BE2C (cell line): ENCODE data around the gene FAHD1.
A peak's percentile ranks its signal among the peaks of the same experiment; 100 is the strongest.

Source experiments
- DNase-seq: peaks from one replicate; pipeline ENCODE4 v3.0.0-alpha.2; 2020
- H3K27me3 ChIP-seq: fragments of 250-450 bp; sonication (Bioruptor Pico); 2 replicates; pipeline ENCODE4 v1.5.1; 2020; ENCODE audit warnings: mild to moderate bottlenecking
- H3K36me3 ChIP-seq: fragments of 250-450 bp; sonication (Bioruptor Pico); 2 replicates; pipeline ENCODE4 v1.5.1; 2020; ENCODE audit warnings: mild to moderate bottlenecking
- H3K4me1 ChIP-seq: fragments of 250-450 bp; sonication (Bioruptor Pico); 2 replicates; pipeline ENCODE4 v1.5.1; 2020
- H3K4me3 ChIP-seq: 2 replicates; pipeline ENCODE4 v1.5.1; 2011; ENCODE audit warnings: low read depth, low read length
- H3K9me3 ChIP-seq: fragments of 250-450 bp; sonication (Bioruptor Pico); 2 replicates; pipeline ENCODE4 v1.5.1; 2020
- TF ChIP-seq, protein P1 (sequence below): IDR thresholded peaks from 2 replicates; pipeline ENCODE4 v1.5.1; 2012; ENCODE audit warnings: mild to moderate bottlenecking, low read depth, low read length

FAHD1 gene

GRCh38 chr16:1823821-1824220 is 3.2 kb upstream of the FAHD1 start:
- peak; percentile 57 for DNase-seq
- TF ChIP-seq, protein P1, sequence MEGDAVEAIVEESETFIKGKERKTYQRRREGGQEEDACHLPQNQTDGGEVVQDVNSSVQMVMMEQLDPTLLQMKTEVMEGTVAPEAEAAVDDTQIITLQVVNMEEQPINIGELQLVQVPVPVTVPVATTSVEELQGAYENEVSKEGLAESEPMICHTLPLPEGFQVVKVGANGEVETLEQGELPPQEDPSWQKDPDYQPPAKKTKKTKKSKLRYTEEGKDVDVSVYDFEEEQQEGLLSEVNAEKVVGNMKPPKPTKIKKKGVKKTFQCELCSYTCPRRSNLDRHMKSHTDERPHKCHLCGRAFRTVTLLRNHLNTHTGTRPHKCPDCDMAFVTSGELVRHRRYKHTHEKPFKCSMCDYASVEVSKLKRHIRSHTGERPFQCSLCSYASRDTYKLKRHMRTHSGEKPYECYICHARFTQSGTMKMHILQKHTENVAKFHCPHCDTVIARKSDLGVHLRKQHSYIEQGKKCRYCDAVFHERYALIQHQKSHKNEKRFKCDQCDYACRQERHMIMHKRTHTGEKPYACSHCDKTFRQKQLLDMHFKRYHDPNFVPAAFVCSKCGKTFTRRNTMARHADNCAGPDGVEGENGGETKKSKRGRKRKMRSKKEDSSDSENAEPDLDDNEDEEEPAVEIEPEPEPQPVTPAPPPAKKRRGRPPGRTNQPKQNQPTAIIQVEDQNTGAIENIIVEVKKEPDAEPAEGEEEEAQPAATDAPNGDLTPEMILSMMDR = peak; percentile 33
- H3K4me1 ChIP-seq = no peaks in the 10 kb centered on the region

DNA sequence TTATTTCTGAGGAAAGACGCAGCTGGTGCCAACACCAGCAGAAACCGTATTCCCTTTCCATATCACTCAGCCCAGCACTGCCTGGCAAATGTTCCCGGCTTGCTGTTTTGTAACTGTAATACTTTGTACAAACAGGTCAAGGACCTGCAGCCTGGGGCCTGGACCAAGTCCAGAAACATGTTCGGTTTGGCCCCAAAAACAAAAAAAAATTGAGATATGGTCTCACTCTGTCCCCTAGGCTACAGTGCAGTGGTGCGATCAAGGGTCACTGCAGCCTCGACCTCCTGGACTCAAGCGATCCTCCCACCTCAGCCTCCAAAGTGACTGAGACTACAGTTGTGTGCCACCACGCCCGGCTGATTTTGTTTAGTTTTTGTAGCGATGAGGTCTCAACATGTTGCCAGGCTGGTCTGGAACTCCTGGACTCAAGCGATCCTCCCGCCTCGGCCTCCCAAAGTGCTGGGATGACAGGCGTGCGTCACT is 1.6 kb upstream of the FAHD1 start:
- TF ChIP-seq, protein P1 = no peak

More at GRCh38 chr16:1823821-1824220, 3.2 kb upstream of the FAHD1 start:
- Histone ChIP-seq H3K27me3 (no peaks in the 10 kb centered on the region), H3K4me3 (no peak overlapping the region), H3K36me3 (peaks cover 3% of the 10 kb centered on the region), H3K9me3 (no peaks in the 10 kb centered on the region)

GRCh38 chr16:1825864-1826690 is 929 bp upstream of the FAHD1 start:
- TF ChIP-seq, protein P1 = no peak
- no peaks in the 10 kb centered on the region for H3K4me1 ChIP-seq
- no peaks in the 10 kb centered on the region for H3K9me3 ChIP-seq
- no peaks in the 10 kb centered on the region for H3K27me3 ChIP-seq
- H3K4me3 ChIP-seq = peak overlapping the region; percentile 51
- peaks cover 13% of the 10 kb centered on the region for H3K36me3 ChIP-seq
- no peak for DNase-seq

More for the DNA sequence above, 1.6 kb upstream of the FAHD1 start:
- DNase-seq = no peak
- Histone ChIP-seq H3K4me1 (no peaks in the 10 kb centered on the region), H3K4me3 (peak overlapping the region; percentile 51), H3K36me3 (peaks cover 12% of the 10 kb centered on the region), H3K27me3 (no peaks in the 10 kb centered on the region), H3K9me3 (no peaks in the 10 kb centered on the region)

DNA sequence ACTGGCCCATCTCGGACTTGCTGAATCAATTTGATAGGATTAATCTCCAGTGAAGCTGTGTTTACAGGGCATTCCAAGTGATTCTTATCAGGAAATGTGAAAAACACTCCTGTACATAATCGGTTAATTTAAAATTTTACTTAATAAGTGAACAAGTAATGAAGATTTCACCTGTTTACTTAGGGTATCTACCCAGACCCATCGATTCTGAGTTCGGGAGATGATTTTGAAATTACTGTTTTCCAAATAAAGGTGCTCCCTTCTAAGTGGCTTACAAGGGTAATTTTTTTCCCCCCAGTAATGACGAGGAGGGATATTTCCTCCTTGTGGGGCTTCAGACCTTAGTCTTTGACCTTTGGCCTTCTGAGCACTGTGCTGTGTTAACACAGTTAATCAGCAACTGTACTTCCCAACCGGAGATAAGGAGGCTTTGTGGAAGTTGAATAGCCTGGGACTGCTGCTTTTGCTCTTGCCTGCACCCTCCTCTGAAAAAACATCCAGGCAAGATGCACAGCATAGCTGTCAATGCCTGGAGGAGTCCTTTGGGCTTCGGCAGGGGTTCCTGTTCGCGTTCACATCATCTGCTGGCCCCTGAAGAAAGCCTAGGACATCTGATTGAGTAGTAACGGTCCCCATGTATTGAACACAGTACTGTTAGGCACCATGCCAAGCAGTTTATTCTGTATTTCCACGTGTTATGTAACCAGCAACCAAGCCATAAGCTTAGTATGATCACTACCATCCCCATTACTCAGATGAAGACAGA is 1.8 kb downstream of the FAHD1 start:
- no peaks in the 10 kb centered on the region for H3K27me3 ChIP-seq
- peak overlapping the region; percentile 97 for H3K4me3 ChIP-seq
- H3K9me3 ChIP-seq = no peaks in the 10 kb centered on the region
- no peak for DNase-seq
- TF ChIP-seq, protein P1 = no peak
- H3K36me3 ChIP-seq = peaks cover 10% of the 10 kb centered on the region
- peaks cover 2% of the 10 kb centered on the region; the same call in 1 of the 2 replicates for H3K4me1 ChIP-seq

GRCh38 chr16:1830213-1830612 is 3.2 kb downstream of the FAHD1 start:
- Histone ChIP-seq H3K36me3 (peaks cover 10% of the 10 kb centered on the region), H3K4me3 (no peak overlapping the region)
- TF ChIP-seq, protein P1 = no peak

More at GRCh38 chr16:1830213-1830612, 3.2 kb downstream of the FAHD1 start:
- H3K4me1 ChIP-seq = peaks cover 2% of the 10 kb centered on the region; the same call in 1 of the 2 replicates
- DNase-seq = no peak
- no peaks in the 10 kb centered on the region for H3K9me3 ChIP-seq
- H3K27me3 ChIP-seq = no peaks in the 10 kb centered on the region
